NB4 (cell line): ENCODE measurements around the gene SSNA1.

Experiments
- POLR2A ChIP-seq: IDR thresholded peaks from 2 replicates; pipeline ENCODE4 v1.6.1; 2011; ENCODE audit warnings: mild to moderate bottlenecking; ENCODE audit not compliant: insufficient read length; ENCODE audit errors: extremely low read depth
- TF ChIP-seq, protein P1 (sequence below): IDR thresholded peaks from 2 replicates; pipeline ENCODE4 v1.6.1; 2011; ENCODE audit warnings: low read depth, low read length

DNA sequence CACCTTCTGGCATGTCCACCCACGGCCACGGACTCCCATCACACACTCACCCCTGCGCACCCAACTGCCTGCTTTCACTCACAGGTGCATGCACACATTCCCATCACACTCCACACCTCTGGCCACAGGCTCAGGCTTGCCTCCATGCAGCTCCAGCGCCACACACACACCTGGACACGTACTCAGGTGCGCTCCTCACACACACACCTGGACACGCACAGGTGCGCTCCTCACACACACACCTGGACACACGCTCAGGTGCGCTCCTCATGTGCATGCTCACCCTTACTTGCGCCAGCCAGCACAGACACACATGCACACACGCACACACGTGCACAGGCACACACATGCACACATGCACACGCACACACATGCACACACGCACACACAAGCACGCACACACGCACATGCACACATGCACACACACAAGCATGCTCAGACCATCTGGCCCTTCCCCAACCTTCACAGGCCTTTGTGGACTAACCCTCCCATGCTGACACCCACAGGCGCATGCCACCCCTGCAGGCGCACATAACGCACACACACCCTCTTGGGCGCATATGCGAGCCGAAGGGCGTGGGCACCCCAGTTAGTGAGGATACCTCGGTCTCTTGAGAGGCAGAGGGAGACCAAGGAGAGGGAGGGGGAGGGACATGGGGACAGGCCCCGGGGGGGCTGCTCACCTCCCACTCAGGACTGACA, 41.2 kb upstream of the SSNA1 start:
- TF ChIP-seq, protein P1, sequence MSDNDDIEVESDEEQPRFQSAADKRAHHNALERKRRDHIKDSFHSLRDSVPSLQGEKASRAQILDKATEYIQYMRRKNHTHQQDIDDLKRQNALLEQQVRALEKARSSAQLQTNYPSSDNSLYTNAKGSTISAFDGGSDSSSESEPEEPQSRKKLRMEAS = peak; percentile 10; the same call in 1 of the 2 replicates
- TF ChIP-seq POLR2A = no peak
